ENCODE data around the gene TCL1A. TPM values are rescaled to one million over a fixed set of nuclear protein-coding genes. Genes with fewer than 3 reads are reported as not detected.

TCL1A gene
- total and polyA plus RNA-seq, 10 of the 15 experiments (the other 5 are each of a cell fraction or from before 2014, with no cell fraction given): 5.9 to 283 (median 113) TPM

GRCh38 chr14:95664066-95664465 lies 49.9 kb downstream of the TCL1A start:
- H4K20me1 ChIP-seq (ENCODE audit: control insufficient read depth, insufficient read depth): no peaks in the 10 kb centered on the region
- BruUV-seq (replicated peaks): no TSS peak
- no peak for DNase-seq (ENCODE audit: low read depth, low spot score)
- no peaks in the 10 kb centered on the region; a peak in 1 of 4 replicates for H3K27me3 ChIP-seq (replicated peaks in 1 of 2; ENCODE audit: control insufficient read depth in 2 of 2, insufficient read depth in 2 of 2, low read length in 1 of 2)
- intact Hi-C loops (cut with micrococcal nuclease; ENCODE audit: unreplicated experiment) (loop anchor here (5.0 kb wide), 1 partner anchor 63 kb away; no protein-coding TSS in a partner anchor), in situ Hi-C loops (cut with MboI) (loop anchor here (25.0 kb wide), 1 partner anchor 1702 kb away; no protein-coding TSS in a partner anchor)
- no peak overlapping the region for H2AFZ ChIP-seq (ENCODE audit: control insufficient read depth, low read depth, low read length)
- WGBS (ENCODE audit: insufficient coverage, insufficient replicate concordance, low lambda C conversion rate, missing lambda C conversion rate): 72% methylated on average over 3 of the region's 3 CpGs
- CTCF ChIA-PET: interaction anchor here (0.7 to 7.4 kb wide), 7 partner anchors 12 to 110 kb away, joined by 3 to 98 read pairs (median 6); no protein-coding TSS in a partner anchor
- SMC1A ChIA-PET (ENCODE audit: uncharacterized antibody, unreplicated experiment): interaction anchor here (0.7 to 7.1 kb wide), 10 partner anchors 9 to 101 kb away, joined by 3 to 78 read pairs (median 4); no protein-coding TSS in a partner anchor
- no peaks in the 10 kb centered on the region for H3K36me3 ChIP-seq (ENCODE audit: control insufficient read depth in 2 of 2, insufficient read depth in 2 of 2, low read length in 1 of 2)
- peak overlapping the region; percentile 82 for H3K27ac ChIP-seq (ENCODE audit: control insufficient read depth, insufficient read depth)
- H3K9ac ChIP-seq (ENCODE audit: control insufficient read depth, insufficient read depth, low read length): no peak overlapping the region
- no peak overlapping the region; the same call in 1 of the 2 replicates for H3K4me3 ChIP-seq
- peak overlapping the region; percentile 51 for H3K4me2 ChIP-seq (ENCODE audit: control insufficient read depth, insufficient read depth)
- peaks cover 69% of the 10 kb centered on the region for H3K4me1 ChIP-seq (ENCODE audit: control insufficient read depth, insufficient read depth, low read length)
- POLR2A ChIA-PET: interaction anchor here (0.7 to 1.6 kb wide), 3 partner anchors 19 to 63 kb away, joined by 3 read pairs; no protein-coding TSS in a partner anchor
- no peaks in the 10 kb centered on the region for H3K9me3 ChIP-seq (replicated peaks; ENCODE audit: control insufficient read depth, insufficient read depth, low read length)
- FAIRE-seq: no peak
- no peak for ATAC-seq
- TF ChIP-seq JUNB (IDR thresholded peaks at IDR 0.05) (no peak), ZBTB11 (CRISPR knock-in tag; IDR thresholded peaks at IDR 0.05) (no peak), MXI1 (IDR thresholded peaks at IDR 0.05; ENCODE audit: low read depth, low read length) (no peak), IRF5 (IDR thresholded peaks at IDR 0.05; ENCODE audit: borderline replicate concordance) (no peak)
- no peaks in the 10 kb centered on the region for H3K79me2 ChIP-seq (ENCODE audit: control insufficient read depth, insufficient read depth, low read length)
- RAD21 ChIA-PET (ENCODE audit: unreplicated experiment): interaction anchor here (0.8 to 4.3 kb wide), 6 partner anchors 9 to 130 kb away, joined by 3 to 44 read pairs (median 3); partner anchors contain the start of gene GLRX5

Data from GM12878 (cell line).